ENCODE measurements around the gene UBXN1.
A peak's percentile ranks its signal among the peaks of the same experiment; 100 is the strongest.
"Not testable (repeated sequence)": the region's sequence is repeated elsewhere in the genome, so short reads cannot be mapped to it uniquely, and the experiment has no call there.

The UBXN1 gene

GRCh38 chr11:62671608-62672389, 7.1 kb downstream of the UBXN1 start, which contains the start of the genes LBHD1 and UQCC3:
Gene LBHD1 (minus strand): TSS chr11:62672267. CDS start chr11:62670031, 2,236 bp downstream.
Gene UQCC3 (plus strand): TSS chr11:62671673. CDS start chr11:62671746, 73 bp downstream.
- DNase-seq (ENCODE audit: low spot score) = peak; percentile 92

- DNase-seq (ENCODE audit: low spot score) = peak; percentile 52
Observed at GRCh38 chr11:62671236-62671607, 7.7 kb downstream of the UBXN1 start.

GRCh38 chr11:62669420-62670161, 9.3 kb downstream of the UBXN1 start:
- DNase-seq (ENCODE audit: low spot score) = peak; percentile 57

GRCh38 chr11:62667460-62667859, 11.4 kb downstream of the UBXN1 start:
- no peak for DNase-seq (ENCODE audit: low spot score)

- no peak for DNase-seq (ENCODE audit: low spot score)
Observed at GRCh38 chr11:62666259-62666926, 12.5 kb downstream of the UBXN1 start.

GRCh38 chr11:62665599-62666258, 13.1 kb downstream of the UBXN1 start:
- DNase-seq (ENCODE audit: low spot score) = peak; percentile 70

- DNase-seq (ENCODE audit: low spot score) = peak; percentile 92
Observed at GRCh38 chr11:62665075-62665598, 13.7 kb downstream of the UBXN1 start, which contains the start of the genes C11orf98 and CSKMT. Gene C11orf98 (minus strand): TSS chr11:62665210. CDS start chr11:62665169, 41 bp downstream. Gene CSKMT (plus strand): TSS chr11:62665312. CDS start chr11:62665880, 568 bp downstream.

- peak; percentile 70 for DNase-seq (ENCODE audit: low spot score)
Observed at GRCh38 chr11:62664405-62665074, 14.3 kb downstream of the UBXN1 start.

- no peak for DNase-seq (ENCODE audit: low spot score)
Observed at GRCh38 chr11:62656796-62657429, 22.0 kb downstream of the UBXN1 start.

GRCh38 chr11:62654297-62654696, 24.6 kb downstream of the UBXN1 start:
- no peak for DNase-seq (ENCODE audit: low spot score)

- no peak for DNase-seq (ENCODE audit: low spot score)
Observed at GRCh38 chr11:62652161-62653006, 26.5 kb downstream of the UBXN1 start.

- not testable (repeated sequence) for DNase-seq (ENCODE audit: low spot score)
Observed at GRCh38 chr11:62650283-62650682, 28.6 kb downstream of the UBXN1 start.

GRCh38 chr11:62649486-62649885, 29.4 kb downstream of the UBXN1 start:
- no peak for DNase-seq (ENCODE audit: low spot score)

- DNase-seq (ENCODE audit: low spot score) = no peak
Observed at GRCh38 chr11:62648967-62649364, 29.9 kb downstream of the UBXN1 start.

GRCh38 chr11:62648185-62648966, 30.5 kb downstream of the UBXN1 start:
- no peak for DNase-seq (ENCODE audit: low spot score)

- no peak for DNase-seq (ENCODE audit: low spot score)
Observed at GRCh38 chr11:62647609-62648005, 31.3 kb downstream of the UBXN1 start.

GRCh38 chr11:62646825-62647608, 31.9 kb downstream of the UBXN1 start:
- no peak for DNase-seq (ENCODE audit: low spot score)

Data from RKO (cell line).